B cell (primary cell): ENCODE data around the gene ARHGAP26. TPM values are rescaled to one million over a fixed set of nuclear protein-coding genes. Genes with fewer than 3 reads are reported as not detected.
A peak's percentile ranks its signal among the peaks of the same experiment; 100 is the strongest.

Experiments used
- ATAC-seq: fragments of 200-7000 bp; cut with Tn5 transposase; one replicate; pipeline ENCODE4 v1.10.0; 2021; ENCODE audit warnings: low read depth, mild to moderate bottlenecking, moderate number of reproducible peaks, moderate library complexity
- CTCF ChIA-PET: fragments of 350-600 bp; sonication (Branson Sonifier 250); formaldehyde crosslinking; loops from one replicate; lab custom pipeline; 2021; ENCODE audit warnings: antibody characterized with exemption, inconsistent platforms; lab: Charles Lee
- POLR2A ChIA-PET: fragments of 350-600 bp; sonication (Branson Sonifier 250); formaldehyde crosslinking; loops from one replicate; lab custom pipeline; 2021; ENCODE audit warnings: antibody characterized with exemption; lab: Charles Lee
- DNase-seq: peaks from one replicate; pipeline ENCODE4 v3.0.0; 2013
- H2AFZ ChIP-seq: 2 replicates; pipeline ENCODE4 v1.6.1; 2012; ENCODE audit warnings: mild to moderate bottlenecking, low read depth, low read length; ENCODE audit not compliant: insufficient read depth, poor library complexity, severe bottlenecking
- H3K27ac ChIP-seq, 2 donors: 1 replicate in 1 of 2; 2 replicates in 1 of 2; pipeline ENCODE4 v1.5.1; 2012 to 2013; ENCODE audit warnings: low read length in 2 of 2, mild to moderate bottlenecking in 2 of 2, moderate library complexity in 1 of 2
- H3K27me3 ChIP-seq, 4 experiments: fragments of 200-600 bp in 1 of 4; sonication (generic) in 1 of 4; replicated peaks in 1 of 4; 1 replicate in 2 of 4; 2 replicates in 2 of 4; pipeline versions ENCODE4 v1.6.1 to v1.7.0; 2013 to 2016; ENCODE audit warnings: low read length in 3 of 4, mild to moderate bottlenecking in 2 of 4, mixed read lengths in 1 of 4, moderate library complexity in 1 of 4; ENCODE audit not compliant: insufficient read depth in 4 of 4, control insufficient read depth in 3 of 4; ENCODE audit errors: control extremely low read depth in 1 of 4
- H3K36me3 ChIP-seq, 2 experiments: replicated peaks in 1 of 2; 1 replicate in 1 of 2; 2 replicates in 1 of 2; pipeline versions ENCODE4 v1.6.1 to v1.7.1; 2013; ENCODE audit warnings: low read length in 1 of 2; ENCODE audit not compliant: insufficient read depth in 2 of 2, control insufficient read depth in 1 of 2; ENCODE audit errors: control extremely low read depth in 1 of 2, extremely low read depth in 1 of 2
- H3K4me1 ChIP-seq, 2 donors: fragments of 200-600 bp in 1 of 2; sonication (generic) in 1 of 2; 1 replicate in 1 of 2; 2 replicates in 1 of 2; pipeline versions ENCODE4 v1.5.1 to v1.6.1; 2013 to 2017; ENCODE audit warnings: low read length in 2 of 2; ENCODE audit not compliant: control insufficient read depth in 2 of 2, insufficient read depth in 2 of 2
- H3K4me2 ChIP-seq: replicated peaks from 2 replicates; pipeline ENCODE3; 2012; ENCODE audit warnings: mild to moderate bottlenecking, low read depth, low read length; ENCODE audit not compliant: poor library complexity, severe bottlenecking
- H3K4me3 ChIP-seq, 5 experiments: fragments of 200-600 bp in 1 of 5; sonication (generic) in 1 of 5; 1 replicate in 3 of 5; 2 replicates in 2 of 5; pipeline versions ENCODE4 v1.5.1 to v1.7.0; 2011 to 2016; ENCODE audit warnings: low read length in 4 of 5, mild to moderate bottlenecking in 4 of 5, low read depth in 2 of 5, control low read depth in 1 of 5, moderate library complexity in 1 of 5; ENCODE audit not compliant: insufficient read depth in 1 of 5; ENCODE audit errors: control extremely low read depth in 1 of 5, extremely low read depth in 1 of 5
- H3K79me2 ChIP-seq: fragments of 200-600 bp; sonication (generic); one replicate; pipeline ENCODE4 v1.6.0; 2016; ENCODE audit warnings: low read length; ENCODE audit not compliant: control insufficient read depth, insufficient read depth
- H3K9ac ChIP-seq: fragments of 200-600 bp; sonication (generic); 2 replicates; pipeline ENCODE4 v1.6.1; 2017; ENCODE audit warnings: mild to moderate bottlenecking, low read length, moderate library complexity
- H3K9me3 ChIP-seq, 3 donors: one replicate each; pipeline versions ENCODE4 v1.6.1 to v1.7.1; 2013; ENCODE audit warnings: low read length in 2 of 3; ENCODE audit not compliant: control insufficient read depth in 2 of 3, insufficient read depth in 1 of 3; ENCODE audit errors: control extremely low read depth in 1 of 3
- H4K20me1 ChIP-seq: 2 replicates; pipeline ENCODE4 v1.6.0; 2012; ENCODE audit warnings: mild to moderate bottlenecking, low read length; ENCODE audit not compliant: insufficient read depth, control insufficient read depth, poor library complexity, severe bottlenecking
- H3K27ac Mint-ChIP-seq: one replicate; pipeline ENCODE4 v1.8.0; 2021; ENCODE audit warnings: mixed read lengths
- H3K27me3 Mint-ChIP-seq: one replicate; pipeline ENCODE4 v1.8.0; 2021; ENCODE audit warnings: mixed read lengths
- H3K4me1 Mint-ChIP-seq: one replicate; pipeline ENCODE4 v1.8.0; 2021; ENCODE audit warnings: mixed read lengths
- H3K4me3 Mint-ChIP-seq: one replicate; pipeline ENCODE4 v1.8.0; 2021; ENCODE audit warnings: mixed read lengths
- H3K9me3 Mint-ChIP-seq: one replicate; pipeline ENCODE4 v1.8.0; 2022; ENCODE audit warnings: mixed read lengths; ENCODE audit not compliant: insufficient read depth
- EZH2 ChIP-seq: IDR thresholded peaks from 2 replicates; pipeline ENCODE4 v1.6.1; 2012; ENCODE audit warnings: borderline replicate concordance, low read depth, mild to moderate bottlenecking, moderate library complexity, low read length; ENCODE audit not compliant: insufficient read depth, poor library complexity, severe bottlenecking
- WGBS: methylation state at CpG from one replicate; pipeline ENCODE4 v1.1.5; 2013; ENCODE audit warnings: missing lambda C conversion rate; ENCODE audit not compliant: insufficient coverage; 5-methylcytosine and 5-hydroxymethylcytosine counted together
- intact Hi-C: fragments of 100-400 bp; cut with micrococcal nuclease; formaldehyde crosslinking; loops from one replicate; pipeline ENCODE4 v1.10.0; 2022
- polyA plus RNA-seq: library from polyadenylated mRNA; depleted of rRNA; stranded (reverse); fragments of >200 nt; gene quantifications from 2 replicates; pipeline ENCODE4 v1.2.3, GENCODE V29; 2012
- total RNA-seq, 2 donors: library from RNA; stranded (reverse); fragments of 120-200 nt in 1 of 2; gene quantifications; 1 replicate in 1 of 2; 2 replicates in 1 of 2; pipeline versions ENCODE4 v1.2.3 to v1.2.4, GENCODE V29; 2013 to 2022
- TF ChIP-seq, protein P1 (sequence below): fragments of 200-600 bp; IDR thresholded peaks from one replicate; pipeline ENCODE4 v1.8.0; 2022; ENCODE audit warnings: antibody characterized with exemption, mild to moderate bottlenecking

Gene ARHGAP26
- total and polyA plus RNA-seq, 2 donors (not counting 1 experiment from before 2014, with no cell fraction given), result 1.8 to 22.5 TPM

GRCh38 chr5:142915813-142916424 lies 145.7 kb downstream of the ARHGAP26 start:
- H3K4me3 ChIP-seq, result no peak overlapping the region
- H3K4me1 Mint-ChIP-seq, result peaks cover 7% of the 10 kb centered on the region
- intact Hi-C loops, result no loop called here
- no peaks in the 10 kb centered on the region for H3K9me3 ChIP-seq
- H3K4me2 ChIP-seq, result no peak overlapping the region
- no peak overlapping the region for H3K27ac ChIP-seq
- no peaks in the 10 kb centered on the region for H3K9me3 Mint-ChIP-seq
- H3K27me3 ChIP-seq, result no peaks in the 10 kb centered on the region
- H3K4me1 ChIP-seq, result peaks cover 0 to 6% of the 10 kb centered on the region in 2 donors
- no peaks in the 10 kb centered on the region for H4K20me1 ChIP-seq
- H2AFZ ChIP-seq, result no peak overlapping the region
- POLR2A ChIA-PET, result interaction anchor here (0.7 kb wide), 1 partner anchor 927 kb away, joined by 6 read pairs; no protein-coding TSS in a partner anchor
- no peak overlapping the region for H3K4me3 Mint-ChIP-seq
- CTCF ChIA-PET, result interaction anchor here (1.0 to 3.8 kb wide), 6 partner anchors 9 to 915 kb away, joined by 3 to 13 read pairs (median 6); no protein-coding TSS in a partner anchor
- DNase-seq, result peak; percentile 52
- no peak for TF ChIP-seq EZH2
- TF ChIP-seq, protein P1, sequence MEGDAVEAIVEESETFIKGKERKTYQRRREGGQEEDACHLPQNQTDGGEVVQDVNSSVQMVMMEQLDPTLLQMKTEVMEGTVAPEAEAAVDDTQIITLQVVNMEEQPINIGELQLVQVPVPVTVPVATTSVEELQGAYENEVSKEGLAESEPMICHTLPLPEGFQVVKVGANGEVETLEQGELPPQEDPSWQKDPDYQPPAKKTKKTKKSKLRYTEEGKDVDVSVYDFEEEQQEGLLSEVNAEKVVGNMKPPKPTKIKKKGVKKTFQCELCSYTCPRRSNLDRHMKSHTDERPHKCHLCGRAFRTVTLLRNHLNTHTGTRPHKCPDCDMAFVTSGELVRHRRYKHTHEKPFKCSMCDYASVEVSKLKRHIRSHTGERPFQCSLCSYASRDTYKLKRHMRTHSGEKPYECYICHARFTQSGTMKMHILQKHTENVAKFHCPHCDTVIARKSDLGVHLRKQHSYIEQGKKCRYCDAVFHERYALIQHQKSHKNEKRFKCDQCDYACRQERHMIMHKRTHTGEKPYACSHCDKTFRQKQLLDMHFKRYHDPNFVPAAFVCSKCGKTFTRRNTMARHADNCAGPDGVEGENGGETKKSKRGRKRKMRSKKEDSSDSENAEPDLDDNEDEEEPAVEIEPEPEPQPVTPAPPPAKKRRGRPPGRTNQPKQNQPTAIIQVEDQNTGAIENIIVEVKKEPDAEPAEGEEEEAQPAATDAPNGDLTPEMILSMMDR, result peak; percentile 36
- ATAC-seq, result peak; percentile 63
- H3K27ac Mint-ChIP-seq, result no peak overlapping the region
- H3K36me3 ChIP-seq, result peaks cover 0 to 1% of the 10 kb centered on the region in 2 experiments
- WGBS, result no CpG with 5 or more reads among the region's 8 CpGs
- no peaks in the 10 kb centered on the region for H3K27me3 Mint-ChIP-seq
- no peaks in the 10 kb centered on the region for H3K79me2 ChIP-seq
- no peak overlapping the region for H3K9ac ChIP-seq

DNA sequence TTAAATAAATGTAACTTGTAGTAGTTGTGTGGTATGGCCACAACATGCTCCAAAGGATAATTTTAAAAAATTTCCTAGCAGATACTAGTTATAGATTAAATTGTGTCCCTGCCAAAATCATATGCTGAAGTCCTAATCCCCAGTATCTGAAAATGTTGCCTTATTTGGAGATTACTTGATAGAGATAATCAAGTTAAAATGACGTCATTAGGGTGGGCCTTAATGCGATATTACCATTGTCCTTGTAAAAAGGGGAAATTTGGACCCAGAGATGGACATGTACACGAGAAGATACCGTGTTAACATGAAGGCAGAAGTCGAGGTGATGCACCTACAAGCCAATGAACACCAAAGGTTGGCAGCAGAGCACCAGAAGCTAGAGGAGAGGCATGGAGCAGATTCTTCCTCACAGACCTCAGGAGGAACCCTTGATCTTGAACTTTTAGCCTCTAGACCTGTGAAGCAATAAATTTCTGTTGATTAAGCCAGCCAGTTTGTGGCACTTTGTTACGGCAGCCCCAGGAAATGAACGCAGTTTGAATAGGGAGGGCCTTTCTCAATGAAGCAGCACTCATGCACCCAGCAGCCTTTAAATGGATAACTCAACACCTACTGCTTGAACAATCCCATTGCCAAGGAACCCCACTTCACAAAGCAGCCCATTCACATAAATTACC lies 148.9 kb downstream of the ARHGAP26 start:
- no peak overlapping the region for H3K4me3 ChIP-seq
- H3K9ac ChIP-seq, result no peak overlapping the region
- H3K36me3 ChIP-seq, result no peaks in the 10 kb centered on the region
- no peaks in the 10 kb centered on the region for H3K79me2 ChIP-seq
- POLR2A ChIA-PET, result no interaction called here
- no peaks in the 10 kb centered on the region for H3K27me3 ChIP-seq
- Mint-ChIP-seq H3K27me3 (no peaks in the 10 kb centered on the region), H3K4me1 (peaks cover 8% of the 10 kb centered on the region), H3K27ac (no peak overlapping the region), H3K9me3 (no peaks in the 10 kb centered on the region), H3K4me3 (no peak overlapping the region)
- H3K27ac ChIP-seq, result no peak overlapping the region
- no peaks in the 10 kb centered on the region for H4K20me1 ChIP-seq
- CTCF ChIA-PET, result interaction anchor here (0.8 to 7.6 kb wide), 3 partner anchors 30 to 906 kb away, joined by 3 to 123 read pairs (median 14); no protein-coding TSS in a partner anchor
- intact Hi-C loops, result no loop called here
- TF ChIP-seq, protein P1, result no peak
- TF ChIP-seq EZH2, result no peak
- WGBS, result 78% methylated on average over 6 of the region's 7 CpGs
- no peaks in the 10 kb centered on the region for H3K9me3 ChIP-seq
- H3K4me2 ChIP-seq, result no peak overlapping the region
- ATAC-seq (no peak), DNase-seq (no peak)
- H3K4me1 ChIP-seq, result peaks cover 0 to 6% of the 10 kb centered on the region in 2 donors
- no peak overlapping the region for H2AFZ ChIP-seq
